Measurements from ENCODE around the gene PCSK2. TPM values are rescaled to one million over a fixed set of nuclear protein-coding genes. Genes with fewer than 3 reads are reported as not detected.

The PCSK2 gene
- total RNA-seq, 1 donor from 2014 or later, result 28.7 TPM

DNA sequence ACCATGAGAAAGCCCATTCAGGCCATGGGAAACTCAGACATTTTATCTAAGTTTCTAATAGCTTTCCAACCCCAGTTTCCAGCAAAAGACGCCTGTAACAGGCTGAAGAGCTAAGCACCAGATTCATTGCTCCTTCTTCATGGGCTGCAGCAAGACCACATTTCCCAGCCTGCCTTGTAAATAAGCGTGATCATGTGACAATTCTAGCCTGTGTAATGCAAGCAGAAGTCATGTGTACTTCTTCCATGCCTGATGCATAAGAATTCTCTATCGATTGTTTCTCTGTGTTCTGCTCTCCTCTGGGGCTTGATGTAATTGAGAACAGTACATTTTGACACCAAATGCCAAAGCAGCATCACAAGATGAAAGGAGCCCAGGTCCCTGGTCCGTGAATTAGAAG lies 6.8 kb downstream of the PCSK2 start:
- H3K36me3 Mint-ChIP-seq (ENCODE audit: unreplicated experiment), result no peaks in the 10 kb centered on the region
- H3K9me3 Mint-ChIP-seq (ENCODE audit: unreplicated experiment), result no peaks in the 10 kb centered on the region
- peaks cover 1% of the 10 kb centered on the region for H3K27me3 Mint-ChIP-seq (ENCODE audit: unreplicated experiment)
- TF ChIP-seq CTCF (IDR thresholded peaks at IDR 0.05; ENCODE audit: partially characterized antibody, unreplicated experiment), result no peak
- no peak overlapping the region for H3K4me3 Mint-ChIP-seq (ENCODE audit: unreplicated experiment)
- H3K27ac Mint-ChIP-seq (ENCODE audit: unreplicated experiment), result no peak overlapping the region
- DNase-seq, result no peak
- H3K4me1 Mint-ChIP-seq (ENCODE audit: low read depth, unreplicated experiment), result peaks cover 4% of the 10 kb centered on the region

- Mint-ChIP-seq H3K4me3 (ENCODE audit: unreplicated experiment) (no peak overlapping the region), H3K9me3 (ENCODE audit: unreplicated experiment) (no peaks in the 10 kb centered on the region), H3K27me3 (ENCODE audit: unreplicated experiment) (peaks cover 1% of the 10 kb centered on the region), H3K27ac (ENCODE audit: unreplicated experiment) (no peak overlapping the region), H3K36me3 (ENCODE audit: unreplicated experiment) (no peaks in the 10 kb centered on the region), H3K4me1 (ENCODE audit: low read depth, unreplicated experiment) (no peaks in the 10 kb centered on the region)
- TF ChIP-seq CTCF (IDR thresholded peaks at IDR 0.05; ENCODE audit: partially characterized antibody, unreplicated experiment), result no peak
- no peak for DNase-seq
Observed at GRCh38 chr20:17236766-17237165, 9.9 kb downstream of the PCSK2 start.

- no peak overlapping the region for H3K27ac Mint-ChIP-seq (ENCODE audit: unreplicated experiment)
- H3K9me3 Mint-ChIP-seq (ENCODE audit: unreplicated experiment), result no peaks in the 10 kb centered on the region
- H3K4me3 Mint-ChIP-seq (ENCODE audit: unreplicated experiment), result no peak overlapping the region
- H3K27me3 Mint-ChIP-seq (ENCODE audit: unreplicated experiment), result no peaks in the 10 kb centered on the region
- no peak for DNase-seq
- TF ChIP-seq CTCF (IDR thresholded peaks at IDR 0.05; ENCODE audit: partially characterized antibody, unreplicated experiment), result no peak
- no peaks in the 10 kb centered on the region for H3K36me3 Mint-ChIP-seq (ENCODE audit: unreplicated experiment)
- H3K4me1 Mint-ChIP-seq (ENCODE audit: low read depth, unreplicated experiment), result no peaks in the 10 kb centered on the region
Observed at GRCh38 chr20:17248224-17248623, 21.4 kb downstream of the PCSK2 start.

GRCh38 chr20:17262786-17263185 lies 35.9 kb downstream of the PCSK2 start:
- no peak for TF ChIP-seq CTCF (IDR thresholded peaks at IDR 0.05; ENCODE audit: partially characterized antibody, unreplicated experiment)
- Mint-ChIP-seq H3K27ac (ENCODE audit: unreplicated experiment) (no peak overlapping the region), H3K4me1 (ENCODE audit: low read depth, unreplicated experiment) (no peaks in the 10 kb centered on the region), H3K27me3 (ENCODE audit: unreplicated experiment) (no peaks in the 10 kb centered on the region), H3K9me3 (ENCODE audit: unreplicated experiment) (no peaks in the 10 kb centered on the region), H3K4me3 (ENCODE audit: unreplicated experiment) (no peak overlapping the region), H3K36me3 (ENCODE audit: unreplicated experiment) (no peaks in the 10 kb centered on the region)
- no peak for DNase-seq

DNA sequence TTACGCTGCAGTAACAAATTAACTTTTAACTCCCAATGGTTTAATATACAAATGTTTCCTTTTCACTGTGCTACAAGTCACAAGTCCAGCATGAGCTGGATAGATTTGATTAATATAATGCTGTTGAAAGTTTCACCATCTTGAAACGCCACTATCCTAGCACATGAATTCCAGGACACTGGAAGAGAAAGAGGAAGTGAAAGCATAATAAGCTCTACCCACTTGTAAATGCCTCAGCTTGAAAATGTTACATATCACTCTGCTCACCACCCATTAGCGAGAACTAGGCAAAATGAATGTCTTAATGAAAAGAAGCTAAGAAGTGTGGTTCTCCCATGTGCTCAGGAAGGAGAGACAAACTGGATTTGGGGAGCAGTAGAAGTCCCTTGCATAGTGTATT lies 46.9 kb downstream of the PCSK2 start:
- Mint-ChIP-seq H3K27me3 (ENCODE audit: unreplicated experiment) (no peaks in the 10 kb centered on the region), H3K36me3 (ENCODE audit: unreplicated experiment) (no peaks in the 10 kb centered on the region), H3K4me3 (ENCODE audit: unreplicated experiment) (no peak overlapping the region), H3K4me1 (ENCODE audit: low read depth, unreplicated experiment) (no peaks in the 10 kb centered on the region), H3K9me3 (ENCODE audit: unreplicated experiment) (no peaks in the 10 kb centered on the region), H3K27ac (ENCODE audit: unreplicated experiment) (no peak overlapping the region)
- no peak for DNase-seq
- TF ChIP-seq CTCF (IDR thresholded peaks at IDR 0.05; ENCODE audit: partially characterized antibody, unreplicated experiment), result no peak

All from glutamatergic neuron (in vitro differentiated cells).